ENCODE results near the gene ELMOD1.

DNA sequence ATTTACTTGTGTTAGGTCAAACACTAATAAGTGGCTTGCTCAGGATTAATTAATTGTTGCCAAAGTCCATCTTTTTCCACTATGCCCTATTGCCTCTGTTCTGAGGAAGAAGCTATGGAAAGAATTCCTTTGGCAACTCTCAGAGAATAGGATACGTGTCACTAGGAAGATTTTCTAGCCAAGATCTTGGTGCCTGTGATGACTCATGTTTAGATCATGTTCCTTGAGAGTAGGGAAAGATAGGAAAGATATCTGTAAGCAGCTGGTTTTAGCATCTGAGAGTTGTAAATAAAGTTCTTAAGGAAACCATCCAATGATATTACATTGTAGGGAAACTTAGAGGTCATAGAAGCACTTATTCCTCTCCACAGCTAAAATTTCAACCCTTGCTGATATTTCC lies 105.2 kb downstream of the ELMOD1 start:
- no peak for TF ChIP-seq SP1 (IDR thresholded peaks at IDR 0.05; ENCODE audit: low read depth, low read length)
- no peak for TF ChIP-seq EZH2 (IDR thresholded peaks at IDR 0.05; ENCODE audit: borderline replicate concordance, control insufficient read depth, low read depth, low read length)
- no peak for TF ChIP-seq CHD2 (IDR thresholded peaks at IDR 0.05; ENCODE audit: borderline replicate concordance, low read depth, low read length)
- no peak for TF ChIP-seq SRF (IDR thresholded peaks at IDR 0.05; ENCODE audit: low read depth in 2 of 2, low read length in 2 of 2)
- no peak for TF ChIP-seq NFIC (IDR thresholded peaks at IDR 0.05; ENCODE audit: low read depth, low read length)
- no peak for TF ChIP-seq BMI1 (IDR thresholded peaks at IDR 0.05; ENCODE audit: borderline replicate concordance)
- TF ChIP-seq, protein P1, sequence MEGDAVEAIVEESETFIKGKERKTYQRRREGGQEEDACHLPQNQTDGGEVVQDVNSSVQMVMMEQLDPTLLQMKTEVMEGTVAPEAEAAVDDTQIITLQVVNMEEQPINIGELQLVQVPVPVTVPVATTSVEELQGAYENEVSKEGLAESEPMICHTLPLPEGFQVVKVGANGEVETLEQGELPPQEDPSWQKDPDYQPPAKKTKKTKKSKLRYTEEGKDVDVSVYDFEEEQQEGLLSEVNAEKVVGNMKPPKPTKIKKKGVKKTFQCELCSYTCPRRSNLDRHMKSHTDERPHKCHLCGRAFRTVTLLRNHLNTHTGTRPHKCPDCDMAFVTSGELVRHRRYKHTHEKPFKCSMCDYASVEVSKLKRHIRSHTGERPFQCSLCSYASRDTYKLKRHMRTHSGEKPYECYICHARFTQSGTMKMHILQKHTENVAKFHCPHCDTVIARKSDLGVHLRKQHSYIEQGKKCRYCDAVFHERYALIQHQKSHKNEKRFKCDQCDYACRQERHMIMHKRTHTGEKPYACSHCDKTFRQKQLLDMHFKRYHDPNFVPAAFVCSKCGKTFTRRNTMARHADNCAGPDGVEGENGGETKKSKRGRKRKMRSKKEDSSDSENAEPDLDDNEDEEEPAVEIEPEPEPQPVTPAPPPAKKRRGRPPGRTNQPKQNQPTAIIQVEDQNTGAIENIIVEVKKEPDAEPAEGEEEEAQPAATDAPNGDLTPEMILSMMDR (IDR thresholded peaks at IDR 0.05 in 2 of 3, conservative IDR thresholded peaks at IDR 0.05 in 1 of 3; ENCODE audit: control insufficient read depth in 2 of 3, extremely low read depth in 1 of 3, insufficient read depth in 1 of 3, low read depth in 3 of 3, low read length in 3 of 3): no peak

Measured in GM12878 (cell line).